ENCODE measurements around the gene IKBKE.

- TF ChIP-seq POLR2A (IDR thresholded peaks at IDR 0.05; ENCODE audit: low read length): no peak
- no peak for TF ChIP-seq GATA1 (IDR thresholded peaks at IDR 0.05; ENCODE audit: low read depth, low read length)
These were observed 65.5 kb downstream of the IKBKE start for GRCh38 chr1:206535853-206536188.
